IgD-negative memory B cell (primary cell): ENCODE data around the gene ITGA11. TPM values are rescaled to one million over a fixed set of nuclear protein-coding genes. Genes with fewer than 3 reads are reported as not detected.
A peak's percentile ranks its signal among the peaks of the same experiment; 100 is the strongest.

Experiments
- H3K27ac Mint-ChIP-seq, 3 donors: one replicate each; pipeline ENCODE4 v1.8.0; 2020 to 2022; ENCODE audit warnings: mild to moderate bottlenecking in 3 of 3, mixed read lengths in 3 of 3, moderate library complexity in 1 of 3
- H3K27me3 Mint-ChIP-seq: one replicate; pipeline ENCODE4 v1.8.0; 2021; ENCODE audit warnings: mixed read lengths
- H3K36me3 Mint-ChIP-seq: one replicate; pipeline ENCODE4 v1.8.0; 2020; ENCODE audit warnings: mild to moderate bottlenecking, mixed read lengths
- H3K4me1 Mint-ChIP-seq, 3 donors: one replicate each; pipeline ENCODE4 v1.8.0; 2020 to 2022; ENCODE audit warnings: mixed read lengths in 3 of 3, mild to moderate bottlenecking in 1 of 3
- H3K4me3 Mint-ChIP-seq, 4 donors: one replicate each; pipeline ENCODE4 v1.8.0; 2020 to 2022; ENCODE audit warnings: mild to moderate bottlenecking in 4 of 4, mixed read lengths in 4 of 4, moderate library complexity in 3 of 4
- H3K9me3 Mint-ChIP-seq, 3 donors: one replicate each; pipeline ENCODE4 v1.8.0; 2020 to 2021; ENCODE audit warnings: mixed read lengths in 3 of 3, mild to moderate bottlenecking in 1 of 3
- polyA plus RNA-seq: library from polyadenylated mRNA; unstranded; fragments of 300-500 nt; fragmentation: Illumina TruSeq; gene quantifications from one replicate; pipeline ENCODE4 v1.2.3, GENCODE V29; 2021

The ITGA11 gene
- polyA plus RNA-seq, 1 donor from 2014 or later = not detected

DNA sequence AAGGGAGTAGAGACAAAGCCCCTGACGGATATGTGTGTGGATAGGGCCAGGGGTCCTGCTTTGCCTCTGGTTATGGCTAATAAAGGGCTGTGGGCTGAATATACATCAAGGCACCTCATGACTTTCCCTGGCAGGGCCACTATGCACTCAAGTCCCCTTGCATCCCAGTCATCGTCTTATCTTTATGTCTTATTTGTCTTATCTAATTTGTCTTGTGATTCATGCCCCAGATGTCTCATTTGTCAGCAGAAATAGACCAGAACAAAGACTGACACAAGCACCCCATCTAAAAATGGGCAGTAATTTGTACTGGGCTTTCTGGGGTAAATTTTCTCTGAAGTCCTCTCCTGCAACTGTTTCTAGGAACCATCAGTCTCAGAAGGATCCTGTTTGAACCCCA, 68.6 kb downstream of the ITGA11 start:
- no peaks in the 10 kb centered on the region for H3K4me1 Mint-ChIP-seq
- no peaks in the 10 kb centered on the region for H3K9me3 Mint-ChIP-seq
- no peaks in the 10 kb centered on the region for H3K36me3 Mint-ChIP-seq
- no peak overlapping the region for H3K4me3 Mint-ChIP-seq
- no peak overlapping the region for H3K27ac Mint-ChIP-seq
- peaks cover 7% of the 10 kb centered on the region for H3K27me3 Mint-ChIP-seq

DNA sequence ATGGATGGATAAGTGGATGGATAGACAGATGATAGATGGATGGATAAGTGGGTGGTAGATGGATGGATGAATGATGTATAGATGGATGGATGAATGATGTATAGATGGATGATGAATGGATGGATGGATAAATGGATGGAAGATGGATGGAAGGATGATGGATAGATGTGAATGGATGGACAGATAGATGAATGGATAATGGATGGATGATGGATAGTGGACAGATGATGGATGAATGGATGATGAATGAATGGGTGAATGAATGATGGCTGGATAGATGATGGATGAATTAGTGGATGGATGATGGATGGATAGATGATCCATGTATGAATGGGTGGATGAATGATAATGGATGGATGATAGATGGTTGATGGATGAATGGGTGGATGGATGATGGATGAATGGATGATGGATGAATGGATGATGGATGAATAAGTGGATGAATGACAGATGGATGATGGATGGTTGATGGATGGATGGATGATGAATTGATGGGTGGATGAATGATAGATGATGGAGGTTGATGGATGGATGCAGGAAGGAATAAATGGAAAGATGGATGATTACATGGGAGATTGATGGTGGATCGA, 69.3 kb downstream of the ITGA11 start:
- peaks cover 10% of the 10 kb centered on the region for H3K27me3 Mint-ChIP-seq
- no peaks in the 10 kb centered on the region for H3K36me3 Mint-ChIP-seq
- no peak overlapping the region for H3K27ac Mint-ChIP-seq
- H3K9me3 Mint-ChIP-seq = no peaks in the 10 kb centered on the region
- no peak overlapping the region for H3K4me3 Mint-ChIP-seq
- no peaks in the 10 kb centered on the region for H3K4me1 Mint-ChIP-seq

DNA sequence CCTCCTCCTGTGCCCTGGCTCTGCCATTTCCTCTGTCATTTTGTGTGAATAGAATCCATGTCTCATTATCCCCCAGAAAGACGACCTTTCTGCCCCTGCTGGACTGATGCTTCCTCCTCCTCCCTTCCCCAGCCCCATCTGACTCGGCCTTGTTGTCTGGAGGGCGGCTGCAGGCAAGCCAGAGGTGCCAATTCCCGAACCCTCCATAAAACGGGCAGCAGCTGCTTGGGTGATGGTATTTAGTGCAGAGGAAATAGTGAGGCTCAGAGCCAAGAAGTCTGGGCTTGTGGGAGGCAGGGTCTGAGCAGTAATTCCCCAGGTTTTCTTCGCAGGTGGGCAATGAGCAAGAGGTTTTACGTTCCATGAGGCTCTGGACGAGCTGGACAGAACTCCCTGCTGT, 71.2 kb downstream of the ITGA11 start:
- H3K27ac Mint-ChIP-seq = no peak overlapping the region
- no peaks in the 10 kb centered on the region for H3K9me3 Mint-ChIP-seq
- H3K4me3 Mint-ChIP-seq = no peak overlapping the region
- H3K4me1 Mint-ChIP-seq = no peaks in the 10 kb centered on the region
- no peaks in the 10 kb centered on the region for H3K36me3 Mint-ChIP-seq
- peaks cover 7% of the 10 kb centered on the region for H3K27me3 Mint-ChIP-seq

DNA sequence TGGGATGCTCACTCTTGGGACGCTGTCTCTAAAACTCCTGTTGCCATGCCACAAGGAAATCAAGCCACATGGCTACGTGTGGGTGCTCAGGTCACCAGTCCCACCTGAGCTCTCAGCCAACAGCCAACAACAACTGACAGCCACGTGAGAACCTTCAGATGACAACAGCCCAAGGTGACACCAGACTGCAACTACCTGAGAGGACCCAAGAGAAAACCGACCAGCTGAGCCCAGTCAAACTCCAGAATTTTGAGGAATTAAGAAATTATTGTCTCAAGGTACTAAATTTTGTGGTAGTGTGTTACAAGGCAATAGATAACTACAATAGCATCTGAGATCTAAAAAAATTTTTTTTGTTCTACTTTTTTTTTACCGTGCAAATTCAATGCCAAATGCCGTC, 75.2 kb downstream of the ITGA11 start:
- no peaks in the 10 kb centered on the region for H3K9me3 Mint-ChIP-seq
- H3K36me3 Mint-ChIP-seq = no peaks in the 10 kb centered on the region
- no peak overlapping the region for H3K4me3 Mint-ChIP-seq
- H3K27ac Mint-ChIP-seq = no peak overlapping the region
- peaks cover 7% of the 10 kb centered on the region for H3K27me3 Mint-ChIP-seq
- peaks cover 0 to 3% (median 0%) of the 10 kb centered on the region in 3 donors for H3K4me1 Mint-ChIP-seq

DNA sequence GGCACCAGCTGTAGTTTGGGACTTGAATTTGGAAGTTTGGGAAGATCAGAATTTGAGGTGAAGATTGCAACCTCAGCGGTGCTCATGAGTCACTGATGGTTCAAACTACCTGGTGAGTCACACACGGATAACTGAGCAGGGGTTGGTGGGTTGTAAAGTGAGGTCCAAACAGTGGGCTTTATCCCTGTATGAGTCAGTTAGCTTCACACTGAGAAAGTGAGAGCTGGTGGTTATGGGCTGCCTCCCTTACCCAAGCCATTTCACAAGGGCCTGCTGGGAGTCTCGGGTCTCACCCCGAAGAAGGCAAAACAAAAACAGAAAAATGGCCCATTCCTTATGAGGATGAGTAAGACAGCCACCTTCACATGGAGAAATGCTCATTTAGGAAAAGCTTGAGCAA, 77.0 kb downstream of the ITGA11 start:
- no peaks in the 10 kb centered on the region for H3K9me3 Mint-ChIP-seq
- H3K4me3 Mint-ChIP-seq = no peak overlapping the region
- peaks cover 0 to 3% (median 0%) of the 10 kb centered on the region in 3 donors for H3K4me1 Mint-ChIP-seq
- peaks cover 9% of the 10 kb centered on the region for H3K27me3 Mint-ChIP-seq
- no peaks in the 10 kb centered on the region for H3K36me3 Mint-ChIP-seq
- no peak overlapping the region for H3K27ac Mint-ChIP-seq

DNA sequence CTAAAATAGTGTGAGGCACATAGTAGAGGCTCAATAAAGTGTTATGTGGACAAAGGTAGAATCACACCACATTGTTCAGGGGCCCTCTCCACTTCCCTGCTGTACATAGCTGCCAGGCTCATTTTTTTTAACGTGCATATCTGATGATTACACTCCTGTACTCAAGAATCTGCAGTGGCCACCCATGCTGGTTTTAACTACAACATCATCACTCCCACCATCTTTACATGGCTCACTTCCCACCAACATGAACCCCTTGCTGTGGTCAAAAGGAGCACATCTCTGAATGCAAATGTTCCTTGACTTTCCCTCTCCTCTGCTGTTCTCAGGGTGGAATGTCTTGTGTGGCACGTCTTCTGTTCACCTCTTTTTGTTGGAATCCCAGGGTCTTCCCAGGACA, 77.7 kb downstream of the ITGA11 start:
- no peaks in the 10 kb centered on the region for H3K36me3 Mint-ChIP-seq
- H3K9me3 Mint-ChIP-seq = no peaks in the 10 kb centered on the region
- peaks cover 0 to 3% (median 0%) of the 10 kb centered on the region in 3 donors for H3K4me1 Mint-ChIP-seq
- no peak overlapping the region for H3K4me3 Mint-ChIP-seq
- H3K27me3 Mint-ChIP-seq = peaks cover 10% of the 10 kb centered on the region
- no peak overlapping the region for H3K27ac Mint-ChIP-seq

DNA sequence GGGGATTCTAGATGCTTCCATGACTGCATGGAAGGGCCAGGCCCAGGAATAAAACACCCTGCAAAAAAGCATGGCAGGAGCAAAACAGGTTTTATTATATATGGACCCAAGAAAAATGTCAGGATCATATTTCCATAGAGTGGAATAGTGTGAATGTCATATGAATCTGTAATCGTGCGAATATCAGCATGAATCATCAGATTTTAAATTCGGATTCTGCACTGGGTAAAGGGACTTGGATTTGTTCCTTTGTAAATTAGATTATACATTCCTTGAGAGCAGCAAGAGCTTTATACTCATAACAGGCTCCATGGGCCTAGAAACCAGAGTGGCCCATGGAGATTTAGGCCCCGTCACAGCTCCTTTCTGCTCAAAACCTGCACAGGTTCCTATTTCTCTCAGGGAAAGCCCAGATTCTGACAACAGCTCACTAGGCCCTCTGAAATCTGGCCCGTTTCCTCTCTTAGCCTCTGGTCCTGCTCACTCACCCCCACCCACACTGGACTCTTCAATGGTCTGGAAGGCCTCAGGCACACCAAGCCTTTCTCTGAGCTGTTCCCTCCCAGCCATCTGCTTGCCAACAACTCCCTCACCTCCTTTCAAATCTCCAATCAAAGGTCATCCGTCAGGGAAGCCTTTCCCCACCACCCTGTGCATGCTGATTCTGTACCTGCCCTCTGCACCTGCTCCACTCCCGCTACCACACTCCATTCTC, 78.4 kb downstream of the ITGA11 start:
- H3K4me1 Mint-ChIP-seq = peaks cover 0 to 3% (median 0%) of the 10 kb centered on the region in 3 donors
- H3K36me3 Mint-ChIP-seq = no peaks in the 10 kb centered on the region
- no peak overlapping the region for H3K4me3 Mint-ChIP-seq
- peaks cover 10% of the 10 kb centered on the region for H3K27me3 Mint-ChIP-seq
- no peaks in the 10 kb centered on the region for H3K9me3 Mint-ChIP-seq
- no peak overlapping the region for H3K27ac Mint-ChIP-seq

DNA sequence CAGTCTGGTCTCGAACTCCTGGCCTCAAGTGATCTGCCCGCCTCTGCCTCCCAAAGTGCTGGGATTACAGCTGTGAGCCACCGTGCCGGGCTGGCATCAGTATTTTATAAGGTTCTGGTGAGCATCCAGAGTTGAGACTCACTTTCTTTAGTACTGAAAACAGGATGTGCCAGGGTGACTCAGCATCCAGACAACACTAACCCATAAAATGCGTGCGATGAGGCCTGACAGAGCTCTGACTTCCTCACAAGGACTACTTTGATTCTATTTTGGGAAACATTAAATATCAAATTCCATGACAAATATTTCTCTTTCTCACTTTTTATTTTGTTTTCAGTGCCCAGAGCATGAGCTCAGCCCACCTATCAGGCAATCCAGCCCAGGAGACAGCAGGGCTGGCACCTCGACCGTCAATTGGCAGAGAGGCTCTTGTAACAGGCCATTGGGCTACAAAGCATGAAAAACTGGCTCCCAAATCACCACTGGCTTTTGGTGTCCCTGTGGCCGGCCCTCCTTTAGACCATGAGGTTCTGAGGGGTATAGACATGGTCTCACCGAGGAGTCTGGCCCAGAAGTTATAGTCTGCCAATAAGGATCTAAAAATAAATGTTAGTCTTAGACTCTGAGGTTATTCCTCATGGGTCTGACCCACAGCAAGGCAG, 79.4 kb downstream of the ITGA11 start:
- H3K36me3 Mint-ChIP-seq = no peaks in the 10 kb centered on the region
- H3K27ac Mint-ChIP-seq = no peak overlapping the region
- H3K4me1 Mint-ChIP-seq = peaks cover 0 to 3% (median 0%) of the 10 kb centered on the region in 3 donors
- peaks cover 6% of the 10 kb centered on the region for H3K27me3 Mint-ChIP-seq
- no peaks in the 10 kb centered on the region for H3K9me3 Mint-ChIP-seq
- no peak overlapping the region for H3K4me3 Mint-ChIP-seq

DNA sequence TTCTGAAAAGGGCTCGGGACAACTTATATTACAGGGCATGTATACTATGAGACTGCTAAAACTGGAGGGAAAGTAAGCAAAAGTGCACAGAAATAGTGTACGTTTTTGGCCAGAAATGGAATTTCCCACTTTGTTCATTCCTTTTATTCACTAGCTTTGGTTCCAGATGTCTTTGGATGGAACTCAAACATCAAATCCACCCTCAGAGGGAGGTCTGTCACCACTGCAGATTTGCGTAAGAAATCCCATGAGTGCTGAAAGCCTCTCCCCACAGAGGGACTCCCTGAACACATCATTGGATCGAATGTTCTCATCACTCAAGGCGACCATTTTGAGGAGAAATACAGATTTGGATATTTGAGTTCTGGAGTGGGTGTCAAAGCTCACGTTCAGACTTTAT, 82.8 kb downstream of the ITGA11 start:
- no peak overlapping the region for H3K4me3 Mint-ChIP-seq
- H3K9me3 Mint-ChIP-seq = no peaks in the 10 kb centered on the region
- H3K27ac Mint-ChIP-seq = no peak overlapping the region

DNA sequence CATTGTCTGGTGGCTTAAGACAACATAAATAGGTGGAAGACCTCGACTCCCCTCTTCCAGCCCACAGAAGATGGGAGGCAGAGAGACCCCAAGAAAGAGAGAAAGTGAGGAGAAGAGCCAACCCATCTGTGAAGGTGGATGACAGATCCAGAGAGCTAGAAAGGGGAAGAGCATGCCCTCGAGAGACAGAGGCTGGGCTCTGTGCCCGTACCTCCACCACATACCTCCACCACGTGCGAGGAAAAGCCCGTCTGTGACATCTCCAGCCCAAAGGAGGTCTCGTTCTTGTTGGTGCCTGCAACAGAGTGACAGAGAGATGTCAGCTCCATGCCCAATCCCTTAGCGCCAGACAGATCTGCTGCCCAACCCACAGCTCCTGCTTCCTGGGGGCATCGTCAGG, 83.4 kb downstream of the ITGA11 start:
- Mint-ChIP-seq H3K27me3 (peaks cover 3% of the 10 kb centered on the region), H3K4me1 (peaks cover 0 to 3% (median 0%) of the 10 kb centered on the region in 3 donors), H3K27ac (no peak overlapping the region), H3K36me3 (no peaks in the 10 kb centered on the region), H3K4me3 (peak overlapping the region in 1 of 4 donors; percentile 41), H3K9me3 (no peaks in the 10 kb centered on the region)

More for the DNA sequence above, 82.8 kb downstream of the ITGA11 start:
- Mint-ChIP-seq H3K36me3 (no peaks in the 10 kb centered on the region), H3K4me1 (peaks cover 0 to 3% (median 0%) of the 10 kb centered on the region in 3 donors), H3K27me3 (peaks cover 3% of the 10 kb centered on the region)

DNA sequence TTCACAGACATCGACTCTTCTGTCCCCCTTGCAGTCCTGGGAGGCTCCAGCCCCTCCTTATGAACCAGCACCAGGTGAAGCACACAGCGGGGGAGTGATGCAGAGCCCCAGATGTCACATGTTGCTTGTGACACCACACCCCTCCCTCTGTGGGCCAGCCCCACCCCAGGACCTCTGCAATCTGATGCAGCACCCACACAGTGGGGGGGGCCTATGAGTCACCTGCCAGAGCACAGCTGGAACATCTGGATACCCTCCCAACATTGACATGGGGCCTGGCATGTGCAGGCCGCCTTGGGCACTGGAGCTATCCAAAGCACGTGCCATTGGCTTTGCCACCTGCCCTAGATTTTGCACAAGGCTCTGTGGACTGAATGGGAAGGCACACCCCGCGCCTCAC, 83.9 kb downstream of the ITGA11 start:
- no peaks in the 10 kb centered on the region for H3K9me3 Mint-ChIP-seq
- H3K36me3 Mint-ChIP-seq = no peaks in the 10 kb centered on the region
- no peak overlapping the region for H3K27ac Mint-ChIP-seq
- peaks cover 0 to 3% (median 2%) of the 10 kb centered on the region in 3 donors for H3K4me1 Mint-ChIP-seq
- H3K27me3 Mint-ChIP-seq = peaks cover 3% of the 10 kb centered on the region
- peak overlapping the region in 1 of 4 donors; percentile 41 for H3K4me3 Mint-ChIP-seq

DNA sequence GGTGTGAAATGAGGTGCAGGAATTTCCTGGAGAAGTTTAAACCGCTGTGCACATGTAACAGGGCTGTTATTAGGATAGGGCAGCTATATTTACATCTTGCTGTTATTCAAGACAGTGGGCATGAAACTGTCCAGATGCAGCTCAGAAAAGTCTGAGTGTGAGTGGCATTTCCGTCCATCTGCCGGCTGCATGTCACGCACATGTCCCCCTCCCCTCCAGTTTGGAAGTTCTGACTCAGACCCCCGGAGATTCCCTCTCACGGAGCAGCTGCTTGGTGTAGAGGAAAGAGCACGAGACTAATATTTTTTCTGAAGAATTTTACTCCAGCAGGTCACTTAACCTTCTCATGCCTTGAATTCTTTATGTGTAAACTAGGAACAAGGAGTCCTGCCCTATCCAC, 84.6 kb downstream of the ITGA11 start:
- H3K27me3 Mint-ChIP-seq = peaks cover 3% of the 10 kb centered on the region
- H3K4me1 Mint-ChIP-seq = peaks cover 0 to 2% (median 0%) of the 10 kb centered on the region in 3 donors
- no peaks in the 10 kb centered on the region for H3K9me3 Mint-ChIP-seq
- H3K36me3 Mint-ChIP-seq = no peaks in the 10 kb centered on the region
- no peak overlapping the region for H3K4me3 Mint-ChIP-seq
- H3K27ac Mint-ChIP-seq = no peak overlapping the region

DNA sequence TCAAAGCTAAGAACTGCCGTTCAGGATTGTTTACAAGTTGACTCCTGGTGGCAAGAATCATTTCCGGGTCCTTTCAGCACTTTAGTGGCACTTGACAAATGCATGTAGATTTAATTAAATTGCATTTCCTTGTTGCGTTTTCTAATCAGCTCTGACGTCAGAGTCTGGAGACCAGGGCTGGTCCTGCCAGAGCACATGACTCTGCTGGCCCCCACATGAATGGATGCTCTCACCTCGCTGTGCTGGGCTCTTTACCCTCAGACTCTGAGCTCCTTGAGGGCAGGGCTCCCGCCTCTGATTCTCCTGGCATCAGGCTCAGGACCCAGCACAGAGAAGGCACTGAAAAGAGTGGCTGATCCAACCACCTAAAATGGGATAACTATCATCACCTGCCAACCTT, 85.0 kb downstream of the ITGA11 start:
- no peaks in the 10 kb centered on the region for H3K36me3 Mint-ChIP-seq
- no peak overlapping the region for H3K4me3 Mint-ChIP-seq
- no peak overlapping the region for H3K27ac Mint-ChIP-seq
- peaks cover 3% of the 10 kb centered on the region for H3K27me3 Mint-ChIP-seq
- peaks cover 0 to 2% (median 0%) of the 10 kb centered on the region in 3 donors for H3K4me1 Mint-ChIP-seq
- no peaks in the 10 kb centered on the region for H3K9me3 Mint-ChIP-seq

DNA sequence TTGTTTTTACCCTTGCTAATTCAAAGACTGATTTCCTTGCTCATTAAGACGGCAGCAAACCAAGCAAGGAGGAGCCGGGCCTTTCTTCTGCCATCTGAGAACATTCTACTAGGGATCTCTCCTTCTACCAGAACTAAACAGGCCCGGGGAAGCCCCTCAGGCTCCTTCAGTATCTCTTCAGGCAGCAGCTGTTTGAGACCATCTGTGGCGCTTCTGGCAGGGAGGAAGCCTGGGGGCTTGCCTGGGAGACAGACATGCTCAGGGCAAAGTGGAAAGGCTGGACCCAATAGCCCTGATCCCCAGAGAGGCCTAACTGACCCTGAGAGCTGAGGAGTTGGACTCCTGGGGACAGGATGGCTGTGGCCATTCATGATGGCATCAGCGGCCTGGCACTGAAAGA, 86.5 kb downstream of the ITGA11 start:
- no peaks in the 10 kb centered on the region for H3K36me3 Mint-ChIP-seq
- H3K9me3 Mint-ChIP-seq = no peaks in the 10 kb centered on the region
- H3K27ac Mint-ChIP-seq = no peak overlapping the region
- no peak overlapping the region for H3K4me3 Mint-ChIP-seq
- H3K27me3 Mint-ChIP-seq = peaks cover 3% of the 10 kb centered on the region
- H3K4me1 Mint-ChIP-seq = peaks cover 0 to 2% (median 0%) of the 10 kb centered on the region in 3 donors

DNA sequence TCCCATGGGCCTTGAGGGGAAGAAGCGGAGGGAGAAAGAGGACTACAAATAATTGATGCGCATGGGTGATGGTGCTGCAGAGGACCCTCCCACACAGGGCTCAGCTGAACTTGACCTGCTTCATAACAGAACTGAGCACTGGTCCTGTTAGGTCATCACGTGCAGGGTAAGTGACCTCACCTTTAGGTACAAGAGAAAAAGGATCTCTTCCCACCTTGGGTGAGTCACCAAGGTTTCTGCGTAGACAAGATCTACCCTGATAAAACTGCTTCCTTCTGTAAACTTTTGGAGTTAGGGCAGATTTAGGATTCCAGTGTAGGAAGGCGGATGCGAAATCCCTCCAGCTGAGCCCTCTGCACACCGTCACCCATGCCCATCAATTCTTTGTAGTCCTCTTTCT, 87.4 kb downstream of the ITGA11 start:
- H3K9me3 Mint-ChIP-seq = no peaks in the 10 kb centered on the region
- no peaks in the 10 kb centered on the region for H3K36me3 Mint-ChIP-seq
- peaks cover 2% of the 10 kb centered on the region for H3K27me3 Mint-ChIP-seq
- H3K4me3 Mint-ChIP-seq = no peak overlapping the region
- peaks cover 0 to 2% (median 0%) of the 10 kb centered on the region in 3 donors for H3K4me1 Mint-ChIP-seq
- no peak overlapping the region for H3K27ac Mint-ChIP-seq
